Colonic mucosa (tissue), 4 donors: ENCODE data around the gene CSMD2. TPM values are rescaled to one million over a fixed set of nuclear protein-coding genes. Genes with fewer than 3 reads are reported as not detected.

Experiments used
- DNase-seq: peaks from one replicate; pipeline ENCODE4 v3.0.0-alpha.2; 2020
- H3K27ac ChIP-seq: fragments of 200-600 bp; one replicate; pipeline ENCODE4 v1.8.0; 2021
- H3K27me3 ChIP-seq: fragments of 200-600 bp; one replicate; pipeline ENCODE4 v1.8.0; 2021
- H3K36me3 ChIP-seq: fragments of 200-600 bp; one replicate; pipeline ENCODE4 v1.8.0; 2021
- H3K4me1 ChIP-seq: fragments of 200-600 bp; one replicate; pipeline ENCODE4 v1.8.0; 2021; ENCODE audit warnings: mild to moderate bottlenecking
- H3K4me3 ChIP-seq: fragments of 200-600 bp; one replicate; pipeline ENCODE4 v1.8.0; 2021
- H3K9ac ChIP-seq, 2 donors: one replicate each; pipeline ENCODE4 v1.7.0; 2013; ENCODE audit warnings: control low read depth in 2 of 2, low read depth in 2 of 2, low read length in 2 of 2
- H3K9me3 ChIP-seq: fragments of 200-600 bp; one replicate; pipeline ENCODE4 v1.8.0; 2021
- CTCF ChIP-seq: fragments of 200-600 bp; IDR thresholded peaks from one replicate; pipeline ENCODE4 v1.8.0; 2022; ENCODE audit warnings: antibody characterized with exemption, mild to moderate bottlenecking
- intact Hi-C: fragments of 100-400 bp; cut with DNase I; formaldehyde crosslinking; loops from one replicate; pipeline ENCODE4 v1.14.1; 2022
- total RNA-seq, 2 donors: library from RNA; stranded (reverse); fragmentation: NEBNext Ultra II Directional in 1 of 2; extraction: Animal tissue kit (Norgen Biotek cat#: 25700) in 1 of 2; gene quantifications; one replicate each; pipeline ENCODE4 v1.2.1, GENCODE V29; 2021
- donor health status: healthy.
- donor health status: DM: no; HTN: no; CAD: no.
- donor health status: DM: no; HTN: no; CAD: no.

CSMD2 gene
- total RNA-seq, 2 donors from 2014 or later = 0.05 to 0.10 TPM

- H3K4me1 ChIP-seq = no peaks in the 10 kb centered on the region
- no peak for DNase-seq
- H3K4me3 ChIP-seq = no peak overlapping the region
- no peaks in the 10 kb centered on the region for H3K9me3 ChIP-seq
- H3K27me3 ChIP-seq = no peaks in the 10 kb centered on the region
- H3K36me3 ChIP-seq = no peaks in the 10 kb centered on the region
- H3K9ac ChIP-seq = no peak overlapping the region
- H3K27ac ChIP-seq = no peak overlapping the region
- intact Hi-C loops = no loop called here
- TF ChIP-seq CTCF = no peak
These were observed 691.1 kb downstream of the CSMD2 start for GRCh38 chr1:33473900-33474299.

- peak within 1 kb of the TSS; percentile 61 to 71 for H3K9ac ChIP-seq
- TF ChIP-seq CTCF = no peak
- intact Hi-C loops = no loop called here
- peak; percentile 98 for DNase-seq
- no peaks in the 10 kb centered on the region for H3K4me1 ChIP-seq
- H3K36me3 ChIP-seq = no peaks in the 10 kb centered on the region
- H3K9me3 ChIP-seq = no peaks in the 10 kb centered on the region
- no peaks in the 10 kb centered on the region for H3K27me3 ChIP-seq
- peak within 1 kb of the TSS; percentile 52 for H3K4me3 ChIP-seq
- H3K27ac ChIP-seq = peak within 1 kb of the TSS; percentile 7
These were observed 692.6 kb downstream of the CSMD2 start, which contains the start of gene ZSCAN20 for GRCh38 chr1:33472269-33472980. TSS of gene ZSCAN20 (plus strand) at chr1:33472645. CDS start at chr1:33479289, 6,644 bp downstream.

DNA sequence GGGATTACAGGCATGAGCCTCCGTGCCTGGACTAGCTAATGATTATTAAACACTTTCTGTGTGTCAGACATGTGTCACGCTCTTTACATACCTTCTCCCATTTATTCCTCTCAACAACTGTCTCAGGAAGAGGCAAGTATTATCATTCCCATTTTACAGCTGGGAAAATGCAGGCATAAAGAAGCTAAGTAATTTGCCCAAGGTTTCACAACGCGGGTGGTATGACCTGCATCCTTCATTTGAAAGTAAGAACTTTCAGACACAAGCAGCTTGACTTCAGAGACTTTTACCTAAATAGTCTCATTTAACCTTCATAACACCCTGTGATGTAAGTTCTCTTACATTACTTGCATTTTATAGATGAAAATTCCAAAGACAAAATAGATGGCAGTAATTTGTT, 693.6 kb downstream of the CSMD2 start:
- no peaks in the 10 kb centered on the region for H3K27me3 ChIP-seq
- no peaks in the 10 kb centered on the region for H3K36me3 ChIP-seq
- H3K9ac ChIP-seq = no peak overlapping the region
- no peak overlapping the region for H3K27ac ChIP-seq
- no peaks in the 10 kb centered on the region for H3K4me1 ChIP-seq
- no peak for TF ChIP-seq CTCF
- DNase-seq = no peak
- intact Hi-C loops = no loop called here
- no peak overlapping the region for H3K4me3 ChIP-seq
- H3K9me3 ChIP-seq = no peaks in the 10 kb centered on the region

- Histone ChIP-seq H3K4me3 (no peak overlapping the region), H3K27me3 (no peaks in the 10 kb centered on the region), H3K4me1 (no peaks in the 10 kb centered on the region), H3K9me3 (no peaks in the 10 kb centered on the region), H3K36me3 (no peaks in the 10 kb centered on the region), H3K27ac (no peak overlapping the region), H3K9ac (no peak overlapping the region)
- DNase-seq = peak; percentile 75
- peak; percentile 64 for TF ChIP-seq CTCF
- intact Hi-C loops = no loop called here
These were observed 694.5 kb downstream of the CSMD2 start for GRCh38 chr1:33470495-33471012.

GRCh38 chr1:33469691-33470090, 695.3 kb downstream of the CSMD2 start:
- Histone ChIP-seq H3K27me3 (no peaks in the 10 kb centered on the region), H3K4me3 (no peak overlapping the region), H3K9me3 (no peaks in the 10 kb centered on the region), H3K4me1 (no peaks in the 10 kb centered on the region), H3K27ac (no peak overlapping the region), H3K36me3 (no peaks in the 10 kb centered on the region), H3K9ac (no peak overlapping the region)
- intact Hi-C loops = loop anchor here (5.0 kb wide), 1 partner anchor 172 kb away; no protein-coding TSS in a partner anchor
- no peak for DNase-seq
- TF ChIP-seq CTCF = no peak
